ENCODE measurements around the gene PCDHGA12.

GRCh38 chr5:141441571-141442170 lies 11.4 kb downstream of the PCDHGA12 start:
- TF ChIP-seq CTCF (IDR thresholded peaks at IDR 0.05) (no peak), EZH2 (IDR thresholded peaks at IDR 0.05; ENCODE audit: borderline replicate concordance, insufficient read depth, low read depth, low read length, poor library complexity, severe bottlenecking) (no peak)

Data from B cell (primary cell).